HG03280 (cell line): ENCODE data around the gene RBM17.
A peak's percentile ranks its signal among the peaks of the same experiment; 100 is the strongest.
"Not testable (repeated sequence)": the region's sequence is repeated elsewhere in the genome, so short reads cannot be mapped to it uniquely, and the experiment has no call there.

Experiments
- ATAC-seq: cut with Tn5 transposase; IDR thresholded peaks from one replicate; pipeline ENCODE4 v1.9.1; 2021; ENCODE audit warnings: mild to moderate bottlenecking, moderate library complexity; ENCODE audit not compliant: unreplicated experiment

The RBM17 gene

DNA sequence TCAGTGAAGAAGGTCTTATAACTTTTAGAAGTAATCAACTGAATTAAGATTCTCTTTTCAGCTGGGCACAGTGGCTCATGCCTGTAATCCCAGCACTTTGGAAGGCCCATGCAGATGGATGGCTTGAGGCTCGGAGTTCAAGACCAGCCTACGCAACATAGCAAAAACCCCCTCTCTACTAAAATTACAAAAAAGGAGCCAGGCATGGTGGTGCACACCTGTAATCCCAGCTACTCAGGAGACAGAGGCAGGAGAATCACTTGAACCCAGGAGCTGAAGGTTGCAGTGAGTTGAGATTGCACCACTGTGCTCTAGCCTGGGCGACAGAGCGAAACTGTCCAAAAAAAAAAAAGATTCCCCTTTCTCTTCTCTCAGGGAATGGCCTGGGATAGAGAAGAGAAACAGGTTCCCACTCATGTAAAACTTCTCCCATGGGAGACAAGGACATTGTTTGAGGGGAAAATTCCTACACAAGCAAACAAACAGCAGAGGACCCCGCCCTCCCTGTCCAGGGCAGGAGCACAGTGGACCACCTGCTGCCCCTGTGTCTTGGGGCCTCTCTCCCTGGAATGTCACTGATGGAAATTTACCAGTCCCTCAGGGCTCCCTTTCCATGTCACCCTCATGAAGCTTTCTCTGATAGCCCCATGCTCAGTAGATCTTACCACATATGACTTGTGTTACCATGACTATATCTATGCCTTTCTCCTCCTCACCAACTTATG is 32.3 kb upstream of the RBM17 start:
- no peak for ATAC-seq

DNA sequence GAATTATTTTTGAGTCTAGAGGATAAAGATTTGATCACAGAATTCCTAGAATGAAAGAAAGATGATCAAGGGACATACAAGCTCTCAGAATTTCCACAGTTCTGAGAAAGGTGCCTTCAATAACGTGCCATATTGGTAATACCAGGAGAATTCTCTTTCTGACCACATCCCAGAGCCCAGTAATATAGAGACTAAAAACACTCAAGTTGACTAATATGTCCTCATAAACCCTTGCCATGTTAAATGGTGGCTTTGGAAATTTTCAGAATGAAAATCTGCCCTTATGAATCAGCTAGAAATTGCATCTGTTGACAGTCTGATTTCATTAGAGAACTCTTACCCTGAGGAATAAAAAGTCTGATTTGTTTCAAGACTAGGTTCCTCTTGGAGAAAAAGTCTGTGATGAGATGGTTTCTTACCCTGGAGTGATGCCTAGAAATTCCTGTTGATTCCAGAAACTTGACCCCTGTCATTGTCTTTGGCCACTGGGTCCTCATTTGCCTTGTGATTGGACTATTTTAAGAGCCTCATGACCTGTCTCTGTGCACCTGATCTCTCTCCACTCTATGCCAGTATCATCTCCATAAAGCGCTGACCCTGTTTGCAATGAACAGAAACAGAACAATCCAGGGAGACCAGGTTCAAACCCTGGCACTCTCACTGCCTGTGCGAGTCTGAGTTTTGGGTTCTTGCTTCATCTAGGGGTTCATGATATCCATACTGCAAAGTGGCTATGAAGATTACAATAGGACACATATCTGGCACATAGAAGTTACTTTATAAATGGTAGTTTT is 30.0 kb upstream of the RBM17 start:
- ATAC-seq = no peak

DNA sequence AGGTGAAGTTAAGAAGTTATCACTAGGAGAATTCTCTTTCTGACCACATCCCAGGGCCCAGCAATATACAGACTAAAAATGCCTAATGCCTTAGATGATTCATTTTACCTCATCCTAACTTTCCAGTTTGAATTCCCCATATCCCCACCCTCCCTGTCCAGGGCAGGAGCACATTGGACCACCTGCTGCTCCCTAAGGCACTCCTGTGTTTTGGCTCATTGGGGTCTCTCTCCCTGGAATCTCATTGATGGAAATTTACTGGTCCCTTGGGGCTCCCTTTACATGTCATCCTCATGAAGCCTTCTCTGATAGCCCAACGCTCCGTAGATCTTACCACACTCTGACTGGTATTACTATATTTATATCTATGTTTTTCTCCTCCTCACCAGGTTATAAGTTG is 29.3 kb upstream of the RBM17 start:
- no peak for ATAC-seq

- ATAC-seq = no peak
Observed at GRCh38 chr10:6061056-6061455, 27.8 kb upstream of the RBM17 start.

GRCh38 chr10:6062101-6062771 is 26.6 kb upstream of the RBM17 start, which contains the start of gene IL2RA:
Gene IL2RA, minus strand, starts transcription at chr10:6062367. Its CDS starts 216 bp downstream, at chr10:6062151.
- no peak for ATAC-seq

DNA sequence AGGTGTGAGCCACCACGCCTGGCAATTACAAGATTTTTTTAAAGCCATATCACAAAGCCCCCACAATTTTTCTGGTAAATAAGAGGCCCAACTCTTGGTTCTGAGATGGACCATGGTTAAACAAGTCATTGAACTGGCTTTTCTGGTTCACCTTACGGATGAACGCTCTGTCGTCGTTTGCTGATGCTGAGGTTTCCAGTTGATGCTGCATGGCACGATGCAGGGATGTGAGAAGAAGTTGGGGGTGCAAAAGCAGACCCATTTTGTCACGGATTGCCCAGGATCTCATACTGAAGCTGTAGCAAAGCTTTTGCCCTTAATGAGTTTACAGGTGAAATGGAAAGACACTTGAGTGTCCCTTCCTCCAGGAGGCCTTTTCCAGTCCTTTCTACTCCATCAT is 24.7 kb upstream of the RBM17 start:
- ATAC-seq = no peak

DNA sequence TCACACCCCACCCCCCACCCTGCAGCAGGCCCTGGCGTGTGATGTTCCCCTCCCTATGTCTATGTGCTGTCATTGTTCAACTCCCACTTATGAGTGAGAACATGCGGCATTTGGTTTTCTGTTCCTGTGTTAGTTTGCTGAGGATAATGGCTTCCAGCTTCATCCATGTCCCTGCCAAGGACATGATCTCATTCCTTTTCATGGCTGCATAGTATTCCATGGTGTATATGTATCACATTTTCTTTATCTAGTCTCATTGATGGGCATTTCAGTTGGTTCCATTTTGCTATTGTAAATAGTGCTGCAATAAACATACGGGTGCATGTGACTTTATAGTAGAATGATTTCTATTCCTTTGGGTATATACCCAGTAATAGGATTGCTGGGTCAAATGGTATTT is 24.1 kb upstream of the RBM17 start:
- ATAC-seq = not testable (repeated sequence)

DNA sequence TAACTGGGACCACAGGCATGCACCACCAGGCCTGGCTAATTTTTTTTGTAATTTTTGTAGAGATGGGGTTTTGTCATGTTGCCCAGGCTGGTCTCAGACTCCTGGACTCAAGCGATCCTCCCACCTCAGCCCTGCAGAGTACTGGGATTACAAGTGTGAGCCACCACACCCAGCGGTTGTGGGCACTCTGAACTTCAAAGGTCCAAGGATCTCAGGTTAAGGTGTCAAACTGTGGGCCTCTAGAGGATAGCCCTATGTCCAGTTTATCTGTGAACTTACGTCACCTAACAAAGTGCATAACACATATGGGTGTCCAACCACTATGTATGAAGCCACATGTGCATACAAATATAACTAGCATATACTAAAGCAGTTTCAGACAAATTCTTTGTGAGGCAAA is 23.4 kb upstream of the RBM17 start:
- no peak for ATAC-seq

DNA sequence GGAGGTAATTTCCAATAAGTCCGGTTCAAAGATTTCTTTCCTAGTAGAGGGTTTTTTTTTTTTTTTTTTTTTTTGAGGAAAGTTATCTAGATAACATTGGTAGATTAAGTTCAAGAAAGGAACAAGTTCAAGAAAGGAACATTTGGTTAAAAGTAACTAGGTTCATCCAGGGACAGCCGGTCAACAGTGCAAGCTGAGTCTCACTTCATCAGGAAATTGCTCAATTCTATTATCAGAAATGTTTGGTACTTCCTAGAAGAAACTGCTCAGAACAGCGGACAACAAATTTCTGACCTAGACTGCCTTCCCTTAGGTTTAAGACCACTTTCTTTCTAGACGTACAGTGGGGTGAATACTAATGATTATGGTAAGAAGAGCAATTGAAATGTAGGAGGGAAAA is 23.0 kb upstream of the RBM17 start:
- no peak for ATAC-seq

- ATAC-seq = no peak
Observed at GRCh38 chr10:6067457-6067856, 21.4 kb upstream of the RBM17 start.

DNA sequence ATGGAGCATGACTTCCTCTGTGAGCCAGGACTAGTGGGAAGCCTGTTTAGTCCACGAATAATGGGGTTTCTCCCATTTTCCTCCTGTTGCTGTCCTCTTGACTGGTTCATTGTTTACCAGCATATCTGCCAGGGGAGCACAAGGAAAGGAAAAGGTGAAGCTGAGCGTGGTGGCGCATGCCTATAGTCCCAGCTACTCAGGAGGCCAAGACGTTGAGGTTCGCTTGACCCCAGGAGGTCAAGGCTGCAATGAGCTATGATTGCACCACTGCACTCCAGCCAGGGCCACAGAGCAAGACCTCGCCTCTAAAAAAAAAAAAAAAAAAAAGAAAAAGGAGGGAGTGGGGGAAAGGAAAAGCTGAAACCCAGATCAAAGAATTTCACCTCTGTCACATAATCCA is 20.8 kb upstream of the RBM17 start:
- ATAC-seq = no peak

DNA sequence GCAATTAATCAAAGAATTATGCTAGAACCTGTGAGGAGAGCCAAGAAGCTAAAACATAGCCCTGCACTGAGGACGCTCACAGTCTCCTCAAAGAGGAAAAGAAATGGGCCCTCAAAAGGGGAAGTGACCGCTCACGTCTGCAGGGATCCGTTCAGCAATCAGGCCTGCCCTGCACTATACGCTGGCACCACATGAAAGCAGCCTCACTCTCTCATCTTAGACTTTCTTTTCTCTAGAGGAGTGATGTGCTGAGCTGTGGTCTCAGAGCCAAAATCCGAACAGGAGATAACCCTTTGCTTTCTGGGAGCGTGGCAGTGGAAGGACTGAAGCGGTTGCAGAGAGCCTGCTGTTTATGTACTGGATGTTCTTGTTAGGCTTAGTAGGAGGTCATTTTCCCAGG is 20.4 kb upstream of the RBM17 start:
- ATAC-seq = no peak

DNA sequence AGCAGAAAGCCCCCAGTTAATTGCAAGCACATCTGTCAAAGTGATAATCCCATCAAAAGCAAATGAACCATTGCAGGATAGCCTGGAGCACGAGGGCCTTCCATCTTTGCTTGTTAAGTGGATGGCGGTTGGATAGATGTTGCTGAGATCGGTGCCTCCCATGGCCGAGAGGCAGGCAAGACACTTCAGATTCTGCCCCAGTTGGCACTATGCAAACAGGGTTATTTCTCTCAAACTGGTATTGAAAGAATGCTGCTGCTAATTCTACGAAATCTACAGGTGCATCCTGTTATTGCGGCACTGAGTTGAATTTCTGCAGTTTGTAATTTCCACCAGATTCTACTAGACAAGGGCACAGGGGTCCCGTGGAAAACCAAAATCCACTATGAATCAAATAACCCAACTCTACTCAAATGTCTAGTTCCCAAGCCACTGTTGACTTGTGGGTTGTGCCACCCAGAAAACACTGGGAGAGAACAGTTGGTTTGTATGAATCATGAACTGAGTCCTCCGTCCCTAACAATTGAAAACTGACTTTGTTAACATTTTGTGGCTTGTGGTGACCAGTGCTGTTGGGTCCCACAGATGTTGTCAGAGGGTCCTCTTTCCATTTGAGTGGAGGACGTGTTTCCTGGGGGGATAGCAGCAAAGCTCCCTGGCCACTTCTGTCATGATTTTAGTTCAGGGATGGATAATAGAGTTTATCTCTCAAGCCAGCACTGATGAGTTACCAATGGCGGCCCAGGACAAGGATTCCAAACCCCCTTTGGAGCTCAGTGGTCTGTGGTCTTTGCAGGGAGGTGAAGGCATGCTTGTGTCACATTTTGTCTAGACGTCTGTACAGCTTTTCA is 19.5 kb upstream of the RBM17 start:
- no peak for ATAC-seq

DNA sequence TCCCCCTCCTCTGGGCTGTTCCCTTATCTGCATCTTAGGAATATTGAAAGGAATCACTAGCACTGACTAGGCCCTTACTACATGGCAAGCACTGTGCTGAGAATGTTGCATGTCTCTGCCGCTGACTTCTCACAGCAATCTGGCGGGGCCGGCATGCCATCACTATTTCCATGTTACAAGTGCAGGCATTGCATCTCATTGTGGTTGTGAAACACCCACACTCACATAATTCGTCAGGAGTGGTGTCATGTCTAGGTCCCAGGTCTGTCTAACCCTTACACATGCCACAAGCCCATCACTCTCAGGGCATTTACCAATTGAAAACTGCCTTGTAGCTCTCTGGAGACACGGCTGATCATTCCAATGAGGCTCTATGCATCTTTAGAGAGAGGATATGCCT is 18.2 kb upstream of the RBM17 start:
- no peak for ATAC-seq

DNA sequence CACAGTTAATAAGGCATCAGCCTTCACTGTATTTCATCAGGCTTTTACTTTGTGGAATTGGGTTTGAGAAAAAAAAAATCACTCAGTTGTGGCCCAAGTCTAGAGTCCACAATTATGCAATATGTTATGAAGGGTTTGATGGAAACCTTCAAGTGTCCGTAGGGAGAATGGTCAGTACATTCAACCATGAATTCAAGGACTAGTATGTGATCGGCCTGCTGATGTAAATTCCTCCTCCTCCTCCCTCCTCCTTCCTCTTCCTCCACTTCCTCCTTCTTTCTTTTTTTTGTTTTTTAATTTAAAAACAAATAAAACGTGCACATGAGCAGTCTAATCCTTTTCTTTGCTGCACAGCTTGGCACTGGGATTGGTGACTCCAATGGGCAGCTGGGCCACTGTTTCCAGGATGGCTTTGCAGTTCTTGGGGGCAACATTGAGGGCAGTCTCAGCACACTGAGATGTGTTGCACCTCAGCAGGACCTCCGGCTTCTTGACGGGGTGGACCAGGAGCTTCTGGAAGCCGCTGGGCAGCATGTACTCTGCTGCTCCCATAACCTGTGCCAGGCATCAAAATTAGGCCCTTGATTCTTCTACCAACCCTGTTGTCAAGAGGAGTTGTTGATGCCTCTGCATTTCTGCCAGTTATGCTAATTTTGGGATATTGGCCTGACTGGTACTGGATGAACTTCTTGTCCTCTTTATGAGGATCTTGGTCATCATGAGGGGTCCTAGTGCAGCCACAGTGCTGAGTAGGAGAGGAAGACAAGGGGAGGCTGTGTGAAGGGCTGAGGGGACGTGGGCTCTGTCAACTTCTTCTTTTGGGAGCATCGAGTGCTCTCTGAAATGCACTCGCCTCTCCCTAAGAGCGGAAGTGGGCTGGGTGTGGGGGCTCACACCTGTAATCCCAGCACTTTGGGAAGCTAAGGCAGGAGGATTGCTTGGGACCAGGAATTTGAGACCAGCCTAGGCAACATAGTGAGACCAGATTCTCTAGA is 17.4 kb upstream of the RBM17 start:
- ATAC-seq = no peak

DNA sequence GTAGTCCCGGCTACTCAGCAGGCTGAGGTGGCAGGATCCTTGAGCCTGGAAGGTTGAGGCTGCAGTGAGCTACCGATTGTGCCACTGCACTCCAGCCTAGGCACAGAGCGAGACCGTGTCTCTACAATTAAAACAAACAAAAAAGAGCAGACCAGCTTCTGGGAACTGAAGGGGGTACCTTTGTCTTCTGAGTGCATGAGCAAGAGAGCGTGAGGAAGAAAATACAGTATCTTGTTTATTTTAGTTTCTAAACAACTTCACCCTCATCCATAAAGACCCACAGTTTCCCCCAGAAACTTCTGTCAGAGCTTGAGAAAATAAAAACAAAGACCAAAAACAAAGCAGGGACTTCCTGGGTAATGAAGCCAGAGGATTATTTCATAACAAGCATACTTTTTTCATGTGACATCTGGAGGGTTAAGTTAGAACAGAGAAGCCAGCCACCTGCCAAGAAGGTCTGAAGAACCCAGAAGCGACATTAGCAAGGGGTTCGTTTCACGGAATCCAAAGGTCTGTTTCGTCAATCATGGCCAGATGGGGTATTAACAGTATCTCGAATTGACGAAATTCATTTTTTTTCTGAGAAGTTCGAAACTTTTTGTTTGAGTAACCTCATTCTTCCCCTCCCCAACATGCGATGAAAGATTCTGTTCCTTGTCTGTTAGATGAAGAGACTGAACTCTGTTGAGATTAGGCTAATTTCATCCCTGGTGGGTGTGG is 16.5 kb upstream of the RBM17 start:
- peak; percentile 50 for ATAC-seq

DNA sequence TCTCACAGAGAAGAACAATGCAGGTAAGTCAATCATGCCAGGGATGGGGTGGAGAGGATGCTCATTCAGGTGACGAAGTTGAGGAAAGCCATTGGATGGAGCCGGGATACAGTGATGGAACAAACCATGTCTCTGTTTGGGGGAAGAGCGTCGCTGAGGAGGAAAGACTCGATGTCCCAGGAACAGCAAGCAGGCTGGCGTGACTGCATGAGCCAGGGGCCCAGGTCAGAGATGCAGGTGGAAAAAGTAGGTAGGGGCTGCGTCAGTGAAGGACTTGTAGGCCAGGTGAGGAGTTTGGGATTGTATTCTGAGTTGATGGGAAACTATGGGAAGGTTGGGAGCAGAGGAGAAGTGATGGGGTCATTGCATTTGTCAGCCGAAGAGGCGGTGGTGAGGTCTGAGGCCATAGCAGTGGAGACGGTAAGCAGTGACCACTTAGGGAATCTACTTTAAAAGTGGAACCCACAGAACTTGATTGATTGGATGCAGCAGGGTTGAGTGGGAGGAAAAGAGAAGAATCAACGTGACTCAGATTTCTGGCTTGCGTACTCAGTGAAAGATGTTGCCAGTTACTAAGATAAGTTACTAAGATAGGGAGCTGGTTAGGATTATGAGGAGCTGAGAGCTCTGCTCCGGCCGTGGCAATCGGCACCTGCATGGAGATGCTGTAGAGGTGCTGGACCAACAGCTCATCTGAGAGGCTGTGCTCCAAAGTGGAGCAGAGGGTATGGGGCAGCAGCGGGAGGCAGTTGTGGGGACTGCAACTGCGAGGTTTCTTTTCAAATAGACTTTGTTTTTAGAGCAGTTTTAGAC is 14.1 kb upstream of the RBM17 start:
- no peak for ATAC-seq

GRCh38 chr10:6077071-6077675 is 11.7 kb upstream of the RBM17 start:
- no peak for ATAC-seq
